B cell (primary cell): ENCODE data around the gene DCTN5. TPM values are rescaled to one million over a fixed set of nuclear protein-coding genes. Genes with fewer than 3 reads are reported as not detected.

Experiments
- ATAC-seq: fragments of 200-7000 bp; cut with Tn5 transposase; one replicate; pipeline ENCODE4 v1.10.0; 2021; ENCODE audit warnings: low read depth, mild to moderate bottlenecking, moderate number of reproducible peaks, moderate library complexity
- CTCF ChIA-PET: fragments of 350-600 bp; sonication (Branson Sonifier 250); formaldehyde crosslinking; loops from one replicate; lab custom pipeline; 2021; ENCODE audit warnings: antibody characterized with exemption, inconsistent platforms; lab: Charles Lee
- POLR2A ChIA-PET: fragments of 350-600 bp; sonication (Branson Sonifier 250); formaldehyde crosslinking; loops from one replicate; lab custom pipeline; 2021; ENCODE audit warnings: antibody characterized with exemption; lab: Charles Lee
- DNase-seq: peaks from one replicate; pipeline ENCODE4 v3.0.0; 2013
- H2AFZ ChIP-seq: 2 replicates; pipeline ENCODE4 v1.6.1; 2012; ENCODE audit warnings: mild to moderate bottlenecking, low read depth, low read length; ENCODE audit not compliant: insufficient read depth, poor library complexity, severe bottlenecking
- H3K27ac ChIP-seq, 2 donors: 1 replicate in 1 of 2; 2 replicates in 1 of 2; pipeline ENCODE4 v1.5.1; 2012 to 2013; ENCODE audit warnings: low read length in 2 of 2, mild to moderate bottlenecking in 2 of 2, moderate library complexity in 1 of 2
- H3K27me3 ChIP-seq, 4 experiments: fragments of 200-600 bp in 1 of 4; sonication (generic) in 1 of 4; replicated peaks in 1 of 4; 1 replicate in 2 of 4; 2 replicates in 2 of 4; pipeline versions ENCODE4 v1.6.1 to v1.7.0; 2013 to 2016; ENCODE audit warnings: low read length in 3 of 4, mild to moderate bottlenecking in 2 of 4, mixed read lengths in 1 of 4, moderate library complexity in 1 of 4; ENCODE audit not compliant: insufficient read depth in 4 of 4, control insufficient read depth in 3 of 4; ENCODE audit errors: control extremely low read depth in 1 of 4
- H3K36me3 ChIP-seq, 2 experiments: replicated peaks in 1 of 2; 1 replicate in 1 of 2; 2 replicates in 1 of 2; pipeline versions ENCODE4 v1.6.1 to v1.7.1; 2013; ENCODE audit warnings: low read length in 1 of 2; ENCODE audit not compliant: insufficient read depth in 2 of 2, control insufficient read depth in 1 of 2; ENCODE audit errors: control extremely low read depth in 1 of 2, extremely low read depth in 1 of 2
- H3K4me1 ChIP-seq, 2 donors: fragments of 200-600 bp in 1 of 2; sonication (generic) in 1 of 2; 1 replicate in 1 of 2; 2 replicates in 1 of 2; pipeline versions ENCODE4 v1.5.1 to v1.6.1; 2013 to 2017; ENCODE audit warnings: low read length in 2 of 2; ENCODE audit not compliant: control insufficient read depth in 2 of 2, insufficient read depth in 2 of 2
- H3K4me2 ChIP-seq: replicated peaks from 2 replicates; pipeline ENCODE3; 2012; ENCODE audit warnings: mild to moderate bottlenecking, low read depth, low read length; ENCODE audit not compliant: poor library complexity, severe bottlenecking
- H3K4me3 ChIP-seq, 5 experiments: fragments of 200-600 bp in 1 of 5; sonication (generic) in 1 of 5; 1 replicate in 3 of 5; 2 replicates in 2 of 5; pipeline versions ENCODE4 v1.5.1 to v1.7.0; 2011 to 2016; ENCODE audit warnings: low read length in 4 of 5, mild to moderate bottlenecking in 4 of 5, low read depth in 2 of 5, control low read depth in 1 of 5, moderate library complexity in 1 of 5; ENCODE audit not compliant: insufficient read depth in 1 of 5; ENCODE audit errors: control extremely low read depth in 1 of 5, extremely low read depth in 1 of 5
- H3K79me2 ChIP-seq: fragments of 200-600 bp; sonication (generic); one replicate; pipeline ENCODE4 v1.6.0; 2016; ENCODE audit warnings: low read length; ENCODE audit not compliant: control insufficient read depth, insufficient read depth
- H3K9ac ChIP-seq: fragments of 200-600 bp; sonication (generic); 2 replicates; pipeline ENCODE4 v1.6.1; 2017; ENCODE audit warnings: mild to moderate bottlenecking, low read length, moderate library complexity
- H3K9me3 ChIP-seq, 3 donors: one replicate each; pipeline versions ENCODE4 v1.6.1 to v1.7.1; 2013; ENCODE audit warnings: low read length in 2 of 3; ENCODE audit not compliant: control insufficient read depth in 2 of 3, insufficient read depth in 1 of 3; ENCODE audit errors: control extremely low read depth in 1 of 3
- H4K20me1 ChIP-seq: 2 replicates; pipeline ENCODE4 v1.6.0; 2012; ENCODE audit warnings: mild to moderate bottlenecking, low read length; ENCODE audit not compliant: insufficient read depth, control insufficient read depth, poor library complexity, severe bottlenecking
- H3K27ac Mint-ChIP-seq: one replicate; pipeline ENCODE4 v1.8.0; 2021; ENCODE audit warnings: mixed read lengths
- H3K27me3 Mint-ChIP-seq: one replicate; pipeline ENCODE4 v1.8.0; 2021; ENCODE audit warnings: mixed read lengths
- H3K4me1 Mint-ChIP-seq: one replicate; pipeline ENCODE4 v1.8.0; 2021; ENCODE audit warnings: mixed read lengths
- H3K4me3 Mint-ChIP-seq: one replicate; pipeline ENCODE4 v1.8.0; 2021; ENCODE audit warnings: mixed read lengths
- H3K9me3 Mint-ChIP-seq: one replicate; pipeline ENCODE4 v1.8.0; 2022; ENCODE audit warnings: mixed read lengths; ENCODE audit not compliant: insufficient read depth
- EZH2 ChIP-seq: IDR thresholded peaks from 2 replicates; pipeline ENCODE4 v1.6.1; 2012; ENCODE audit warnings: borderline replicate concordance, low read depth, mild to moderate bottlenecking, moderate library complexity, low read length; ENCODE audit not compliant: insufficient read depth, poor library complexity, severe bottlenecking
- WGBS: methylation state at CpG from one replicate; pipeline ENCODE4 v1.1.5; 2013; ENCODE audit warnings: missing lambda C conversion rate; ENCODE audit not compliant: insufficient coverage; 5-methylcytosine and 5-hydroxymethylcytosine counted together
- intact Hi-C: fragments of 100-400 bp; cut with micrococcal nuclease; formaldehyde crosslinking; loops from one replicate; pipeline ENCODE4 v1.10.0; 2022
- polyA plus RNA-seq: library from polyadenylated mRNA; depleted of rRNA; stranded (reverse); fragments of >200 nt; gene quantifications from 2 replicates; pipeline ENCODE4 v1.2.3, GENCODE V29; 2012
- total RNA-seq, 2 donors: library from RNA; stranded (reverse); fragments of 120-200 nt in 1 of 2; gene quantifications; 1 replicate in 1 of 2; 2 replicates in 1 of 2; pipeline versions ENCODE4 v1.2.3 to v1.2.4, GENCODE V29; 2013 to 2022
- TF ChIP-seq, protein P1 (sequence below): fragments of 200-600 bp; IDR thresholded peaks from one replicate; pipeline ENCODE4 v1.8.0; 2022; ENCODE audit warnings: antibody characterized with exemption, mild to moderate bottlenecking

The DCTN5 gene
- total and polyA plus RNA-seq, 2 donors (not counting 1 experiment from before 2014, with no cell fraction given), result 22.4 to 58.3 TPM

DNA sequence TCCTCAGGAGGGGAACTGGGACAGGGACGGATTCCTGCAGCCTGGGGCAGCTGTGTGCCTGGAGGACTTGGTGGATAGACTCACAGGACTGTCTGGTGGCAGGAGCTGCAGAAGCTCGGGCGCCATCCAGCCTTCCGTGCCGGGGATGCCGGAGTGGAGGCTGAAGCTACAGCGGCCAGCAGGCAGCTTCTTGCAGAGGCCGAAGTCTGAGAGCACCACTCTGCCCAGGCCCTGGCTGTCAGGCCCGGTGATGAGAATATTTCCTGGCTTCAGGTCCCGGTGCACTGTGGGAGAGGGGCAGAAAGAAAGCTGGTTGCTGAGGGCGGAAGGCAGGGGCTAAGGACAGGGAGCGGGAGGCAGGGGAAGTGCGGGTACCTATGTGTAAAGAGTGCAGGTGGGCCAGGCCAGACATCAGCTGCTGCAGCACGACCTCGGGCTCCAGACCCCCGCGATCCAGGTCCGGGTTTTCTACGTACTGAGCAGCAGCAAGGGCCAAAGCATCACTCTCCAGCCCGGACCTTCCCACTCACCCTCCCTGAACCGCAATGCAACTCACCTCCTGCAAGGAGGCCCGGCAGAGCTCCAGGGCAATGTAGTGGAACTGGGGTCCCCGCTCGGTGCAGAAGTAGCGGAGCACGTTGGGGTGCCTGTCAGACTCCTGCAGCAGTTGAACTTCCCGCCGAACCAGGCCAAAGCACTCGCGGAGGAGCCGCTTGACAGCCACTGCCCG lies 53.5 kb downstream of the DCTN5 start:
- ATAC-seq, result no peak
- WGBS, result 45% methylated on average over 27 of the region's 32 CpGs
- ChIA-PET CTCF (no interaction called here), POLR2A (no interaction called here)
- Mint-ChIP-seq H3K27me3 (peaks cover 6% of the 10 kb centered on the region), H3K9me3 (no peaks in the 10 kb centered on the region), H3K4me1 (peaks cover 15% of the 10 kb centered on the region), H3K27ac (no peak overlapping the region), H3K4me3 (peak overlapping the region; percentile 74)
- H3K36me3 ChIP-seq, result no peaks in the 10 kb centered on the region
- peak overlapping the region; percentile 75 for H2AFZ ChIP-seq
- no peak for DNase-seq
- intact Hi-C loops, result no loop called here
- H3K4me1 ChIP-seq, result peaks cover 8 to 17% of the 10 kb centered on the region in 2 donors
- H3K9ac ChIP-seq, result peak overlapping the region; percentile 19
- H4K20me1 ChIP-seq, result no peaks in the 10 kb centered on the region
- no peaks in the 10 kb centered on the region for H3K79me2 ChIP-seq
- TF ChIP-seq, protein P1, sequence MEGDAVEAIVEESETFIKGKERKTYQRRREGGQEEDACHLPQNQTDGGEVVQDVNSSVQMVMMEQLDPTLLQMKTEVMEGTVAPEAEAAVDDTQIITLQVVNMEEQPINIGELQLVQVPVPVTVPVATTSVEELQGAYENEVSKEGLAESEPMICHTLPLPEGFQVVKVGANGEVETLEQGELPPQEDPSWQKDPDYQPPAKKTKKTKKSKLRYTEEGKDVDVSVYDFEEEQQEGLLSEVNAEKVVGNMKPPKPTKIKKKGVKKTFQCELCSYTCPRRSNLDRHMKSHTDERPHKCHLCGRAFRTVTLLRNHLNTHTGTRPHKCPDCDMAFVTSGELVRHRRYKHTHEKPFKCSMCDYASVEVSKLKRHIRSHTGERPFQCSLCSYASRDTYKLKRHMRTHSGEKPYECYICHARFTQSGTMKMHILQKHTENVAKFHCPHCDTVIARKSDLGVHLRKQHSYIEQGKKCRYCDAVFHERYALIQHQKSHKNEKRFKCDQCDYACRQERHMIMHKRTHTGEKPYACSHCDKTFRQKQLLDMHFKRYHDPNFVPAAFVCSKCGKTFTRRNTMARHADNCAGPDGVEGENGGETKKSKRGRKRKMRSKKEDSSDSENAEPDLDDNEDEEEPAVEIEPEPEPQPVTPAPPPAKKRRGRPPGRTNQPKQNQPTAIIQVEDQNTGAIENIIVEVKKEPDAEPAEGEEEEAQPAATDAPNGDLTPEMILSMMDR, result no peak
- no peak for TF ChIP-seq EZH2
- no peak overlapping the region for H3K27ac ChIP-seq
- H3K4me2 ChIP-seq, result peak overlapping the region; percentile 60
- H3K27me3 ChIP-seq, result no peaks in the 10 kb centered on the region
- H3K4me3 ChIP-seq, result peak overlapping the region in 2 of 5 experiments; percentile 8 to 25
- H3K9me3 ChIP-seq, result no peaks in the 10 kb centered on the region

DNA sequence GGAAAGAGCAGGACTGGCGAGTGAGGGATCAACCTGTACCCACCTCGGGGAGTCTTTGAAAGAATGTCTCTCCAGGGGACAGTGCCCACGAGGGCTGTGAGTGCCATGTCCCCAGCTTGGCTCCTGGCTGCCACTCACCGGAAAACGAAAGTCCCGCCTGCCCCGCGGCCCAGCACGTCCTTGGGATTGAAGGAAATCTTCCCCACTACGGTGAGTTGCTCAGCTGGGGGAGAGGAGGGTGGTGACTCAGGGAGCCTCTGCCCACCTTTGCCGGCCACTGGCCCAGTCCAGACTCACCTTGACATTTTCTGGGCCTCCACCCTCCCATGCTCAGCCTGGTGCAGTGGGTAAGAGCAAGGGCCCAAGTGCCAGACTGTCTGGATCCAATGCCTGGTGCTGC lies 54.5 kb downstream of the DCTN5 start:
- no peaks in the 10 kb centered on the region for H3K36me3 ChIP-seq
- CTCF ChIA-PET, result interaction anchor here (0.6 kb wide), 1 partner anchor 384 kb away, joined by 4 read pairs; no protein-coding TSS in a partner anchor
- Mint-ChIP-seq H3K4me3 (no peak overlapping the region), H3K27me3 (peaks cover 6% of the 10 kb centered on the region), H3K4me1 (peaks cover 15% of the 10 kb centered on the region), H3K27ac (no peak overlapping the region), H3K9me3 (no peaks in the 10 kb centered on the region)
- no peak overlapping the region for H3K4me3 ChIP-seq
- ATAC-seq, result no peak
- no peak overlapping the region for H3K9ac ChIP-seq
- no peaks in the 10 kb centered on the region for H3K9me3 ChIP-seq
- POLR2A ChIA-PET, result no interaction called here
- H3K79me2 ChIP-seq, result no peaks in the 10 kb centered on the region
- H3K4me2 ChIP-seq, result no peak overlapping the region
- TF ChIP-seq, protein P1, result no peak
- H4K20me1 ChIP-seq, result no peaks in the 10 kb centered on the region
- intact Hi-C loops, result no loop called here
- DNase-seq, result no peak
- WGBS, result 93% methylated on average over 11 of the region's 11 CpGs
- no peak overlapping the region for H3K27ac ChIP-seq
- peaks cover 8 to 17% of the 10 kb centered on the region in 2 donors for H3K4me1 ChIP-seq
- H2AFZ ChIP-seq, result no peak overlapping the region
- H3K27me3 ChIP-seq, result peaks cover 0 to 3% (median 0%) of the 10 kb centered on the region in 4 experiments
